MM.1S (cell line): ENCODE results near the gene EXOSC7.

Source experiments
- DNase-seq: peaks from one replicate; pipeline ENCODE4 v3.0.0-alpha.2; 2015
- H2AFZ ChIP-seq: fragments of 300-600 bp; sonication (generic); 2 replicates; pipeline ENCODE4 v1.6.0; 2016; ENCODE audit warnings: antibody characterized with exemption, low read length
- H3F3A ChIP-seq: fragments of 300-600 bp; sonication (generic); 2 replicates; pipeline ENCODE4 v1.6.1; 2016; ENCODE audit warnings: mild to moderate bottlenecking, antibody characterized with exemption, low read length, moderate library complexity, mixed read lengths; ENCODE audit not compliant: insufficient read depth
- H3K27ac ChIP-seq: fragments of 300-600 bp; sonication (generic); 2 replicates; pipeline ENCODE4 v1.5.1; 2016; ENCODE audit warnings: mild to moderate bottlenecking, low read length
- H3K27me3 ChIP-seq: fragments of 300-600 bp; sonication (generic); replicated peaks from 2 replicates; pipeline ENCODE4 v1.6.0; 2016; ENCODE audit warnings: low read length; ENCODE audit not compliant: insufficient read depth
- H3K36me3 ChIP-seq: fragments of 300-600 bp; sonication (generic); replicated peaks from 2 replicates; pipeline ENCODE4 v1.6.1; 2016; ENCODE audit warnings: mild to moderate bottlenecking, low read length, mixed read lengths; ENCODE audit not compliant: insufficient read depth
- H3K4me1 ChIP-seq: fragments of 300-600 bp; sonication (generic); 2 replicates; pipeline ENCODE4 v1.6.1; 2016; ENCODE audit warnings: low read length, mixed read lengths
- H3K4me2 ChIP-seq: fragments of 300-600 bp; sonication (generic); 2 replicates; pipeline ENCODE4 v1.6.0; 2016; ENCODE audit warnings: low read depth, low read length
- H3K4me3 ChIP-seq: fragments of 300-600 bp; sonication (generic); 2 replicates; pipeline ENCODE4 v1.5.1; 2016; ENCODE audit warnings: low read length, mixed read lengths
- H3K79me2 ChIP-seq: fragments of 300-600 bp; sonication (generic); 2 replicates; pipeline ENCODE4 v1.6.1; 2016; ENCODE audit warnings: mixed run types, low read length, mixed read lengths
- H3K9ac ChIP-seq: fragments of 300-600 bp; sonication (generic); 2 replicates; pipeline ENCODE4 v1.6.1; 2016; ENCODE audit warnings: low read length, mixed read lengths
- H3K9me2 ChIP-seq: fragments of 300-600 bp; sonication (generic); replicated peaks from 2 replicates; pipeline ENCODE4 v1.6.1; 2016; ENCODE audit warnings: mild to moderate bottlenecking, low read length, mixed read lengths; ENCODE audit not compliant: insufficient read depth
- H3K9me3 ChIP-seq: fragments of 300-600 bp; sonication (generic); replicated peaks from 2 replicates; pipeline ENCODE4 v1.6.1; 2016; ENCODE audit warnings: mild to moderate bottlenecking, low read length, mixed read lengths; ENCODE audit not compliant: insufficient read depth
- H4K20me1 ChIP-seq: fragments of 300-600 bp; sonication (generic); 2 replicates; pipeline ENCODE4 v1.6.1; 2016; ENCODE audit warnings: mild to moderate bottlenecking, low read length, moderate library complexity, mixed read lengths; ENCODE audit not compliant: insufficient read depth
- EZH2 ChIP-seq: fragments of 300-600 bp; sonication (generic); optimal IDR thresholded peaks from 2 replicates; pipeline ENCODE3; 2017; ENCODE audit warnings: low read depth, mild to moderate bottlenecking, antibody characterized with exemption, low read length, mixed read lengths
- EZH2phosphoT487 ChIP-seq: fragments of 300-600 bp; sonication (generic); IDR thresholded peaks from 2 replicates; pipeline ENCODE4 v1.6.1; 2018; ENCODE audit warnings: antibody characterized with exemption, low read length
- TF ChIP-seq, protein P1 (sequence below): fragments of 300-600 bp; sonication (generic); IDR thresholded peaks from 2 replicates; pipeline ENCODE4 v1.5.1; 2016; ENCODE audit warnings: antibody characterized with exemption, low read length, mixed read lengths

Gene EXOSC7

DNA sequence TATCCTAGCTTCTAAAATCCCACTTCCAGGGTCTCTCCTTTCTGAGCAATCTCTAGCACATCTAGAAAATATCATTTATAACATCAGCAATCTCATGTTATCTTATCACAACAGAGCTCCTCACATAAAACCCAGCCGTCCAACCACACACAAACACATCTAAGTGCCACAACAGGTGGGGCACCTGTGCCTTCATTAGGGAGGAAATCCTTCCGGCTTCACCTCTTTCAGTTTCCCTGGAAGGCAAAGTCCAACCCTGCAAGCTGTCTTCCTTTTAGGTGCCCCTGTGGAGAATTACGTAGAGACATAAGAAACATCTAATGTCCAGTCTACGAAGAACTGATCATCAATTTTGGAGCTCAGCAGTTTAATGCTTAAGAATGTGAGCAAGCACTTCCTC is 1.6 kb upstream of the EXOSC7 start:
- Histone ChIP-seq H3K9me2 (no peaks in the 10 kb centered on the region), H3K4me3 (peak overlapping the region; percentile 85), H3K9me3 (no peaks in the 10 kb centered on the region), H3K9ac (0 out of 2 replicates have a peak overlapping the region, but pooled peaks have one; percentile 82), H3F3A (no peaks in the 10 kb centered on the region), H3K79me2 (peaks cover 79% of the 10 kb centered on the region), H3K4me2 (peak overlapping the region; percentile 81), H4K20me1 (no peaks in the 10 kb centered on the region), H2AFZ (no peak overlapping the region), H3K36me3 (no peaks in the 10 kb centered on the region), H3K4me1 (peaks cover 14% of the 10 kb centered on the region), H3K27ac (no peak overlapping the region), H3K27me3 (no peaks in the 10 kb centered on the region)
- no peak for DNase-seq
- TF ChIP-seq EZH2phosphoT487 (no peak), EZH2 (no peak)
- TF ChIP-seq, protein P1, sequence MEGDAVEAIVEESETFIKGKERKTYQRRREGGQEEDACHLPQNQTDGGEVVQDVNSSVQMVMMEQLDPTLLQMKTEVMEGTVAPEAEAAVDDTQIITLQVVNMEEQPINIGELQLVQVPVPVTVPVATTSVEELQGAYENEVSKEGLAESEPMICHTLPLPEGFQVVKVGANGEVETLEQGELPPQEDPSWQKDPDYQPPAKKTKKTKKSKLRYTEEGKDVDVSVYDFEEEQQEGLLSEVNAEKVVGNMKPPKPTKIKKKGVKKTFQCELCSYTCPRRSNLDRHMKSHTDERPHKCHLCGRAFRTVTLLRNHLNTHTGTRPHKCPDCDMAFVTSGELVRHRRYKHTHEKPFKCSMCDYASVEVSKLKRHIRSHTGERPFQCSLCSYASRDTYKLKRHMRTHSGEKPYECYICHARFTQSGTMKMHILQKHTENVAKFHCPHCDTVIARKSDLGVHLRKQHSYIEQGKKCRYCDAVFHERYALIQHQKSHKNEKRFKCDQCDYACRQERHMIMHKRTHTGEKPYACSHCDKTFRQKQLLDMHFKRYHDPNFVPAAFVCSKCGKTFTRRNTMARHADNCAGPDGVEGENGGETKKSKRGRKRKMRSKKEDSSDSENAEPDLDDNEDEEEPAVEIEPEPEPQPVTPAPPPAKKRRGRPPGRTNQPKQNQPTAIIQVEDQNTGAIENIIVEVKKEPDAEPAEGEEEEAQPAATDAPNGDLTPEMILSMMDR: no peak

DNA sequence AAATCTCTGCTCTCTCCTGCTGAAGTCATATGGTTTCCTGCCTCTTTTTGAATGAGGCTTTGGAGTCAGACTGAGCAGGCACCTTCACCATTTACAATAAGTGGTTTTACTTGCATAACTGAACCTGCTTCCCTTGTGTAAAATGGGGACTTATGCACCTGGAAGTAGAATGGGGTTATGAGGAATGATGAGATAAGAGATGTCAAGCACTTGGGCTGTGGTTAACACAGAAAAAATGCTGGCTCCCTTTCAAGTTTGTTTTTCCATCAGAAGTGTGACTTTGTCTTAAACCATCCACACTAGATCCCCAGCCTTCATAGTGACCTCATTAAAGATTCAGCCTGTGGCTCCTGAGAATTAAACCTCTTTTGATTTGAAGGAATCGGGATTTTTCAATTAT is 5.2 kb downstream of the EXOSC7 start:
- Histone ChIP-seq H3K4me3 (no peak overlapping the region), H3F3A (no peaks in the 10 kb centered on the region), H3K9me2 (no peaks in the 10 kb centered on the region), H2AFZ (no peak overlapping the region), H3K4me2 (no peak overlapping the region), H3K27me3 (no peaks in the 10 kb centered on the region), H3K27ac (no peak overlapping the region), H3K4me1 (peaks cover 9% of the 10 kb centered on the region), H3K79me2 (peaks cover 96% of the 10 kb centered on the region), H3K36me3 (no peaks in the 10 kb centered on the region; the same call in 1 of the 2 replicates), H4K20me1 (no peaks in the 10 kb centered on the region), H3K9ac (no peak overlapping the region), H3K9me3 (no peaks in the 10 kb centered on the region)
- no peak for TF ChIP-seq EZH2
- TF ChIP-seq, protein P1: no peak
- no peak for TF ChIP-seq EZH2phosphoT487
- no peak for DNase-seq

DNA sequence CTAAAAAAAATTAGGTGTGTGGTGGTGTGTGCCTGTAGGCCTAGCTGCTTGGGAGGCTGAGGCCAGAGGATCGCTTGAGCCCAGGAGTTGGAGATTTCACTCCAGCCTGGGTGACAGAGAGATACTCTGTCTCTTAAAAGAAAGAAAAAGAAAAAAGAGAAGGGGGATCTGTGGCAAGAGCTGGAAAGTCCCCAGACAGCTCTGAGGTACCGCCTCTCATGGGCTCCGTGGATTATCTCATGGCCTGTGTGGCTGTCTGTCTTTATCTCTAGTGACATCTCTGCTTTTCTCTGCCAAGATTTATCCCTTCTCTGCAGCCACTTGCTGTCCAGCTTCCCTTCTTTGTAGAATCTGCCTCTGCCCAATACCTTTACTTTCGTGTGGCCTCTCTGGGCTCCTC is 5.7 kb downstream of the EXOSC7 start:
- no peak for DNase-seq
- Histone ChIP-seq H2AFZ (no peak overlapping the region), H3K9me3 (no peaks in the 10 kb centered on the region), H3K9ac (no peak overlapping the region), H3K27ac (no peak overlapping the region), H3K4me2 (no peak overlapping the region), H4K20me1 (no peaks in the 10 kb centered on the region), H3K27me3 (no peaks in the 10 kb centered on the region), H3K9me2 (no peaks in the 10 kb centered on the region), H3K36me3 (no peaks in the 10 kb centered on the region; the same call in 1 of the 2 replicates), H3K79me2 (peaks cover 94% of the 10 kb centered on the region), H3K4me1 (peaks cover 9% of the 10 kb centered on the region), H3F3A (no peaks in the 10 kb centered on the region), H3K4me3 (no peak overlapping the region)
- no peak for TF ChIP-seq EZH2phosphoT487

DNA sequence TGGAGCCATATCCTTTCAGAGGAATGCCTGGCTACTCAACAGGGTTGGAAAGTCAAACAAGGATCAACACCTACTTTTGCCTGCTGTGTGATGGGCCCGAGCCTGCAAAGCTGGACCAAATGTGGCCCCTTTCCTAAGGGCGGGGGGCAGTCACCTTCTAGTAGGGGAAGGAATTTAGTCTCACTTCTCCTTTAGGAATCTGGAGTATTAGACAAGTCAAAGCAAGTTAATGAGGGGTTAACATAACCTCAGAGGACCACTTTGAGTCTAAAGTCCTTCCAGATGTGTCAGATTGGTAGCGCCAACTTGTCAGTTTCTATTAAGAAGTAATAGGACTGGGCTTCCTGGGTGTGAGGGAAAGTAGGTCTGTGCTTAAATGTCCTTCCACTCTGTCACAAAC is 6.8 kb downstream of the EXOSC7 start:
- H2AFZ ChIP-seq: no peak overlapping the region
- DNase-seq: no peak
- no peak overlapping the region for H3K4me2 ChIP-seq

More for the DNA sequence above, 6.8 kb downstream of the EXOSC7 start:
- Histone ChIP-seq H3K36me3 (no peaks in the 10 kb centered on the region; the same call in 1 of the 2 replicates), H3K9me3 (no peaks in the 10 kb centered on the region), H3F3A (no peaks in the 10 kb centered on the region), H3K9me2 (no peaks in the 10 kb centered on the region), H3K27ac (no peak overlapping the region), H4K20me1 (no peaks in the 10 kb centered on the region), H3K27me3 (no peaks in the 10 kb centered on the region), H3K9ac (no peak overlapping the region), H3K4me1 (0 out of 2 replicates have a peak, but pooled peaks cover under 1% of the 10 kb centered on the region), H3K4me3 (no peak overlapping the region), H3K79me2 (peaks cover 94% of the 10 kb centered on the region)
- TF ChIP-seq, protein P1: no peak
- TF ChIP-seq EZH2 (no peak), EZH2phosphoT487 (no peak)
